Adrenal gland (tissue), 12 donors: ENCODE data around the gene GGA2. TPM values are rescaled to one million over a fixed set of nuclear protein-coding genes. Genes with fewer than 3 reads are reported as not detected.
"Not testable (repeated sequence)": the region's sequence is repeated elsewhere in the genome, so short reads cannot be mapped to it uniquely, and the experiment has no call there.

Experiments
- DNase-seq, 7 donors: peaks; one replicate each; pipeline ENCODE4 v3.0.0-alpha.2; 2019 to 2020
- H3K27ac ChIP-seq, 5 donors: fragments of 200-600 bp; sonication (generic) in 4 of 5; 1 replicate in 3 of 5; 2 replicates in 2 of 5; pipeline versions ENCODE4 v1.5.1 to v1.8.0; 2016 to 2020; ENCODE audit warnings: mild to moderate bottlenecking in 1 of 5
- H3K27me3 ChIP-seq: fragments of 200-600 bp; 2 replicates; pipeline ENCODE4 v1.8.0; 2021
- H3K36me3 ChIP-seq, 2 donors: fragments of 200-600 bp; replicated peaks in 1 of 2; 1 replicate in 1 of 2; 2 replicates in 1 of 2; pipeline versions ENCODE4 v1.5.1 to v1.8.0; 2018 to 2022
- H3K4me1 ChIP-seq, 2 donors: fragments of 200-600 bp; replicated peaks in 1 of 2; 1 replicate in 1 of 2; 2 replicates in 1 of 2; pipeline versions ENCODE4 v1.5.1 to v1.8.0; 2018 to 2021
- H3K4me3 ChIP-seq, 4 donors: fragments of 200-600 bp; sonication (generic) in 3 of 4; one replicate each; pipeline ENCODE4 v1.5.1; 2016 to 2018
- H3K9me3 ChIP-seq, 3 donors: fragments of 200-600 bp; sonication (generic) in 1 of 3; replicated peaks in 1 of 3; 1 replicate in 2 of 3; 2 replicates in 1 of 3; pipeline versions ENCODE4 v1.5.1 to v1.8.0; 2016 to 2021
- POLR2A ChIP-seq, 2 donors: fragments of 450-650 bp; IDR thresholded peaks; one replicate each; pipeline ENCODE4 v1.6.1; 2017; ENCODE audit warnings: antibody characterized with exemption in 2 of 2, mild to moderate bottlenecking in 2 of 2, moderate library complexity in 1 of 2
- WGBS, 4 donors: extraction: QIAGEN DNeasy Blood & Tissue Kit in 2 of 4; methylation state at CpG; one replicate each; pipeline versions ENCODE4 v1.1.5 to v1.1.7; 2013 to 2017; 5-methylcytosine and 5-hydroxymethylcytosine counted together
- intact Hi-C, 2 donors: fragments of 100-400 bp; cut with DNase I; formaldehyde crosslinking; loops; one replicate each; pipeline versions ENCODE4 v1.14.1 to v1.15.0; 2022 to 2023
- polyA plus RNA-seq, 3 donors: library from polyadenylated mRNA; stranded (reverse); fragments of 200-250 nt in 2 of 3; fragments of 350-450 nt in 1 of 3; fragmentation: Illumina TruSeq in 1 of 3; extraction: RNeasy Lipid Tissue Mini Kit (QIAGEN cat#74804) in 1 of 3; gene quantifications; one replicate each; pipeline ENCODE4 v1.2.3, GENCODE V29; 2013 to 2014
- total RNA-seq, 9 donors: library from RNA; depleted of rRNA in 4 of 9; stranded (reverse); fragments of >200 nt in 4 of 9; fragments of 120-200 nt in 1 of 9; fragmentation: NEBNext Ultra II Directional in 1 of 9; extraction: Animal tissue kit (Norgen Biotek cat#: 25700) in 1 of 9; gene quantifications; one replicate each; pipeline versions ENCODE4 v1.1.0 to v1.2.4, GENCODE V29; 2013 to 2023
- TF ChIP-seq, protein P1 (sequence below), 6 experiments: fragments of 450-650 bp in 4 of 6; fragments of 200-600 bp in 2 of 6; sonication (generic) in 1 of 6; IDR thresholded peaks; 1 replicate in 5 of 6; 2 replicates in 1 of 6; pipeline versions ENCODE4 v1.5.1 to v1.8.0; 2016 to 2021; ENCODE audit warnings: antibody characterized with exemption in 6 of 6, mild to moderate bottlenecking in 2 of 6, moderate library complexity in 1 of 6
- donor health status: healthy with polysubstance abuse.
- donor health status: Bipolar disorder and iron deficiency.
- donor health status: DM: yes; HTN: yes; CAD: no.
- donor health status: DM: no; HTN: no; CAD: no.
- donor health status: DM: no; HTN: no; CAD: no.
- donor health status: DM: yes; HTN: yes; CAD: no.

The GGA2 gene
- total and polyA plus RNA-seq, 12 donors: 37.7 to 143 (median 116) TPM

GRCh38 chr16:23465179-23465578 is 45.1 kb downstream of the GGA2 start:
- TF ChIP-seq, protein P1, sequence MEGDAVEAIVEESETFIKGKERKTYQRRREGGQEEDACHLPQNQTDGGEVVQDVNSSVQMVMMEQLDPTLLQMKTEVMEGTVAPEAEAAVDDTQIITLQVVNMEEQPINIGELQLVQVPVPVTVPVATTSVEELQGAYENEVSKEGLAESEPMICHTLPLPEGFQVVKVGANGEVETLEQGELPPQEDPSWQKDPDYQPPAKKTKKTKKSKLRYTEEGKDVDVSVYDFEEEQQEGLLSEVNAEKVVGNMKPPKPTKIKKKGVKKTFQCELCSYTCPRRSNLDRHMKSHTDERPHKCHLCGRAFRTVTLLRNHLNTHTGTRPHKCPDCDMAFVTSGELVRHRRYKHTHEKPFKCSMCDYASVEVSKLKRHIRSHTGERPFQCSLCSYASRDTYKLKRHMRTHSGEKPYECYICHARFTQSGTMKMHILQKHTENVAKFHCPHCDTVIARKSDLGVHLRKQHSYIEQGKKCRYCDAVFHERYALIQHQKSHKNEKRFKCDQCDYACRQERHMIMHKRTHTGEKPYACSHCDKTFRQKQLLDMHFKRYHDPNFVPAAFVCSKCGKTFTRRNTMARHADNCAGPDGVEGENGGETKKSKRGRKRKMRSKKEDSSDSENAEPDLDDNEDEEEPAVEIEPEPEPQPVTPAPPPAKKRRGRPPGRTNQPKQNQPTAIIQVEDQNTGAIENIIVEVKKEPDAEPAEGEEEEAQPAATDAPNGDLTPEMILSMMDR (IDR thresholded peaks at IDR 0.05): no peak
- no peak for TF ChIP-seq POLR2A (IDR thresholded peaks at IDR 0.05)
- intact Hi-C loops: no loop called here
- Histone ChIP-seq H3K36me3 (peaks cover 0 to 51% of the 10 kb centered on the region in 2 donors), H3K4me1 (peaks cover 0 to 6% of the 10 kb centered on the region in 2 donors), H3K27me3 (no peaks in the 10 kb centered on the region), H3K27ac (no peak overlapping the region), H3K9me3 (no peaks in the 10 kb centered on the region), H3K4me3 (no peak overlapping the region)
- DNase-seq: no peak
- 94 to 98% (median 97%) methylated on average over 2 of the region's 2 CpGs for WGBS, 4 donors

DNA sequence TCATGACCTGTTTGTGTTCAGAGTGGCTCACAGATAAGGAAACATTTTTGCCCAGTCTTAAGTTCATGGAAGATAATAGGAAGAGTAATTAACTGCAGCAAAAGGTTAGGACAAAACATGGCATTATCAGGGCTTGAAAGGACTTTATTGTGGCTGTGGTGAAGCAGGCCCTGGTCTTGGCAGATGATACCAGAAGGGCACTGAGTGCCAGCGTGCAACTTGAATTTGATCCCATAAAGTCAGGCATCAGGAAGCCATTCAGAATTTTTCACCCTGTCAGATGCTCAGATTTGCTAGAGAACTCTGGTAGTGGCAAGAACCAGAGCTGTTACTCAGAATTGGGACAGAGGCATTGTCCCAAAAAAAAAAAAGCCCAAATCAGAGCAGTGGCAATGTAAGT is 46.1 kb downstream of the GGA2 start:
- H3K27me3 ChIP-seq: no peaks in the 10 kb centered on the region
- WGBS, 4 donors: 56 to 68% (median 58%) methylated on average over 1 of the region's 1 CpG
- DNase-seq: no peak
- no peak overlapping the region for H3K4me3 ChIP-seq
- no peaks in the 10 kb centered on the region for H3K9me3 ChIP-seq
- H3K36me3 ChIP-seq: peaks cover 0 to 42% of the 10 kb centered on the region in 2 donors
- intact Hi-C loops: no loop called here
- H3K27ac ChIP-seq: peak overlapping the region in 1 of 5 donors; percentile 54
- peaks cover 0 to 4% of the 10 kb centered on the region in 2 donors for H3K4me1 ChIP-seq
- TF ChIP-seq POLR2A (IDR thresholded peaks at IDR 0.05): no peak
- TF ChIP-seq, protein P1 (IDR thresholded peaks at IDR 0.05): no peak

GRCh38 chr16:23462994-23463393 is 47.3 kb downstream of the GGA2 start:
- H3K27me3 ChIP-seq, H3K4me1 ChIP-seq, H3K4me3 ChIP-seq, intact Hi-C loops, H3K9me3 ChIP-seq: not testable (repeated sequence)
- DNase-seq: peak; percentile 70 to 91 (median 87)
- Histone ChIP-seq H3K27ac (peak overlapping the region in 1 of 5 donors; percentile 21), H3K36me3 (peaks cover 0 to 30% of the 10 kb centered on the region in 2 donors)
- WGBS, 4 donors: 23 to 35% (median 29%) methylated on average over 5 to 6 of the region's 6 CpGs

DNA sequence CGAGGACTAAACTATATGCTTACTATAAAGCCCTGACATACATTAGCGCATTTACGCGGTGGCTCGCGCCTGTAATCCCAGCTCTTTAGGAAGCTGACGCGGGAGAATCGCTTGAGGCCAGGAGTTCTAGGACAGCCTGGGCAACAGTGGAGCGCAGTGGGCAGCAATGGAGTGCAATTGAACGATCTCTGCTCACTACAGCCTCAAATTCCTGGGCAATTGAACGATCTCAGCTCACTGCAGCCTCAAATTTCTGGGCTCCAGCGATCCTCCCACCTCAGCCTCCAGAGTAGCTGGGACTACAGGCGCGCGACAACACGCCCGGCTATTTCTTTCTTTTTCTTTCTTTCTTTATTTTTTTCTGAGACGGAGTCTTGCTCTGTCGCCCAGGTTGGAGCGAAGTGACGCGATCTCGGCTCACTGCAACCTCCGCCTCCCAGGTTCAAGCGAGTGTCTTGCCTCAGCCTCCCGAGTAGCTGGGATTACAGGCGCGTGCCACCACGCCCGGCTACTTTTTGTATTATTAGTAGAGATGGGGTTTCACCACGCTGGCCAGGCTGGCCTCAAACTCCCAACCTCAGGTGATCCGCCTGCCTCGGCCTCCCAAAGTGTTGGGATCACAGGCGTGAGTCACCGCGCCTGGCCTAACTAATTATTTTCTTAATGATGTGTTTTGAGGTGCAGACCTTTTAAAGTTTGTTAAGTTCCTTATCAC is 56.8 kb downstream of the GGA2 start:
- TF ChIP-seq, protein P1 (IDR thresholded peaks at IDR 0.05): no peak
- TF ChIP-seq POLR2A (IDR thresholded peaks at IDR 0.05): no peak
- Histone ChIP-seq H3K9me3 (no peaks in the 10 kb centered on the region), H3K27me3 (no peaks in the 10 kb centered on the region), H3K27ac (no peak overlapping the region), H3K4me1 (peaks cover 9 to 21% of the 10 kb centered on the region in 2 donors), H3K36me3 (no peaks in the 10 kb centered on the region), H3K4me3 (peak overlapping the region; percentile 58 to 98 (median 94))
- intact Hi-C loops: no loop called here
- no peak for DNase-seq
- 53 to 57% (median 56%) methylated on average over 36 to 37 of the region's 37 CpGs for WGBS, 4 donors
